Measurements from ENCODE around the gene COL16A1. TPM values are rescaled to one million over a fixed set of nuclear protein-coding genes. Genes with fewer than 3 reads are reported as not detected.

Gene COL16A1
- total RNA-seq, 1 donor from 2014 or later = 11.8 TPM

- H3K27ac ChIP-seq = no peak overlapping the region
- no peaks in the 10 kb centered on the region for H3K9me3 ChIP-seq
- intact Hi-C loops (cut with DNase I) = no loop called here
- no peaks in the 10 kb centered on the region for H3K36me3 ChIP-seq
- peaks cover 19% of the 10 kb centered on the region for H3K27me3 ChIP-seq (ENCODE audit: low read depth)
- ATAC-seq = no peak
- DNase-seq = no peak
- no peak overlapping the region for H3K4me3 ChIP-seq
- peaks cover 19% of the 10 kb centered on the region for H3K4me1 ChIP-seq
- no peak for TF ChIP-seq CTCF (IDR thresholded peaks at IDR 0.05)
Observed at GRCh38 chr1:31621498-31621820, 82.4 kb downstream of the COL16A1 start.

GRCh38 chr1:31620631-31621497, 83.0 kb downstream of the COL16A1 start:
- H3K4me1 ChIP-seq = peaks cover 13% of the 10 kb centered on the region
- DNase-seq = no peak
- no peak for ATAC-seq
- H3K27ac ChIP-seq = no peak overlapping the region
- peaks cover 19% of the 10 kb centered on the region for H3K27me3 ChIP-seq (ENCODE audit: low read depth)
- no peak overlapping the region for H3K4me3 ChIP-seq
- no peaks in the 10 kb centered on the region for H3K9me3 ChIP-seq
- TF ChIP-seq CTCF (IDR thresholded peaks at IDR 0.05) = no peak
- H3K36me3 ChIP-seq = no peaks in the 10 kb centered on the region
- intact Hi-C loops (cut with DNase I) = no loop called here

GRCh38 chr1:31618916-31619846, 84.6 kb downstream of the COL16A1 start:
- Histone ChIP-seq H3K36me3 (no peaks in the 10 kb centered on the region), H3K27me3 (ENCODE audit: low read depth) (peaks cover 19% of the 10 kb centered on the region), H3K4me3 (no peak overlapping the region), H3K27ac (no peak overlapping the region), H3K4me1 (peaks cover 12% of the 10 kb centered on the region), H3K9me3 (no peaks in the 10 kb centered on the region)
- DNase-seq (no peak), ATAC-seq (no peak)
- intact Hi-C loops (cut with DNase I) = no loop called here
- no peak for TF ChIP-seq CTCF (IDR thresholded peaks at IDR 0.05)

GRCh38 chr1:31617916-31618746, 85.7 kb downstream of the COL16A1 start:
- ATAC-seq (peak; percentile 74 to 80), DNase-seq (peak; percentile 64)
- H3K9me3 ChIP-seq = no peaks in the 10 kb centered on the region
- intact Hi-C loops (cut with DNase I) = no loop called here
- H3K36me3 ChIP-seq = no peaks in the 10 kb centered on the region
- H3K4me1 ChIP-seq = peaks cover 12% of the 10 kb centered on the region
- no peak overlapping the region for H3K27ac ChIP-seq
- peak overlapping the region; percentile 56 for H3K4me3 ChIP-seq
- TF ChIP-seq CTCF (IDR thresholded peaks at IDR 0.05) = peak; percentile 82
- peaks cover 19% of the 10 kb centered on the region for H3K27me3 ChIP-seq (ENCODE audit: low read depth)
